SK-N-SH (cell line): ENCODE data around the gene AP5B1. TPM values are rescaled to one million over a fixed set of nuclear protein-coding genes. Genes with fewer than 3 reads are reported as not detected.

Experiments
- CTCF ChIA-PET: fragments of 300-600, 350-600 bp; formaldehyde crosslinking; extraction: SDS; loops from one replicate; lab custom pipeline; 2021; lab: Yijun Ruan, JAX
- POLR2A ChIA-PET: fragments of 350-600 bp; sonication (Branson Sonifier 250); formaldehyde crosslinking; extraction: SDS; loops from one replicate; lab custom pipeline; 2020; ENCODE audit warnings: antibody characterized with exemption, inconsistent platforms; lab: Yijun Ruan, JAX
- DNase-seq: peaks from one replicate; pipeline ENCODE4 v3.0.0; 2012
- H2AFZ ChIP-seq: fragments of 200-600 bp; sonication (generic); 2 replicates; pipeline ENCODE4 v1.8.1; 2016; ENCODE audit warnings: antibody characterized with exemption, mild to moderate bottlenecking, low read depth
- H3F3A ChIP-seq: fragments of 200-600 bp; sonication (generic); replicated peaks from 2 replicates; pipeline ENCODE3; 2016; ENCODE audit warnings: antibody characterized with exemption, mild to moderate bottlenecking; ENCODE audit not compliant: insufficient read depth
- H3K27ac ChIP-seq, 2 experiments: fragments of 200-500 bp in 1 of 2; fragments of 200-600 bp in 1 of 2; sonication (Bioruptor generic) in 1 of 2; sonication (generic), shearing (Covaris generic) in 1 of 2; 2 replicates each; pipeline versions ENCODE4 v1.5.1 to v1.6.1; 2014 to 2016; ENCODE audit warnings: low read depth in 2 of 2, inconsistent platforms in 1 of 2, low read length in 1 of 2, mild to moderate bottlenecking in 1 of 2, mixed read lengths in 1 of 2
- H3K27me3 ChIP-seq: fragments of 200-600 bp; sonication (generic), shearing (Covaris generic); 2 replicates; pipeline ENCODE4 v1.6.1; 2016; ENCODE audit warnings: mixed run types; ENCODE audit not compliant: insufficient read depth
- H3K36me3 ChIP-seq, 2 experiments: fragments of 200-500 bp in 1 of 2; fragments of 200-600 bp in 1 of 2; sonication (Bioruptor generic) in 1 of 2; sonication (generic) in 1 of 2; replicated peaks in 1 of 2; 2 replicates each; pipeline versions ENCODE3 to v1.5.1; 2014 to 2016; ENCODE audit warnings: low read length in 1 of 2, mild to moderate bottlenecking in 1 of 2; ENCODE audit not compliant: insufficient read depth in 2 of 2, control insufficient read depth in 1 of 2
- H3K4me1 ChIP-seq, 2 experiments: fragments of 200-500 bp in 1 of 2; fragments of 200-600 bp in 1 of 2; sonication (Bioruptor generic) in 1 of 2; sonication (generic), shearing (Covaris generic) in 1 of 2; 2 replicates each; pipeline versions ENCODE4 v1.5.1 to v1.6.1; 2014 to 2016; ENCODE audit warnings: low read depth in 1 of 2, low read length in 1 of 2, mixed run types in 1 of 2; ENCODE audit not compliant: insufficient read depth in 2 of 2, control insufficient read depth in 1 of 2
- H3K4me2 ChIP-seq: fragments of 200-600 bp; sonication (generic), shearing (Covaris generic); 2 replicates; pipeline ENCODE4 v1.6.1; 2017; ENCODE audit warnings: mixed run types
- H3K4me3 ChIP-seq, 2 experiments: fragments of 200-500 bp in 1 of 2; fragments of 200-600 bp in 1 of 2; sonication (Bioruptor generic) in 1 of 2; sonication (generic), shearing (Covaris generic) in 1 of 2; 2 replicates each; pipeline versions ENCODE4 v1.5.1 to v1.8.1; 2014 to 2016; ENCODE audit warnings: low read depth in 2 of 2, inconsistent platforms in 1 of 2, low read length in 1 of 2, mild to moderate bottlenecking in 1 of 2, mixed read lengths in 1 of 2, moderate library complexity in 1 of 2
- H3K79me2 ChIP-seq: fragments of 200-600 bp; sonication (generic); 2 replicates; pipeline ENCODE4 v1.8.1; 2017; ENCODE audit warnings: mild to moderate bottlenecking; ENCODE audit not compliant: insufficient read depth
- H3K9ac ChIP-seq: fragments of 200-600 bp; sonication (generic); 2 replicates; pipeline ENCODE4 v1.6.1; 2017; ENCODE audit warnings: mixed run types
- H3K9me2 ChIP-seq: fragments of 200-600 bp; sonication (generic); 2 replicates; pipeline ENCODE4 v1.6.1; 2017; ENCODE audit warnings: mixed run types
- H3K9me3 ChIP-seq: fragments of 200-600 bp; sonication (generic); 2 replicates; pipeline ENCODE4 v1.6.1; 2017; ENCODE audit warnings: mixed run types, mild to moderate bottlenecking, moderate library complexity
- H4K20me1 ChIP-seq: fragments of 200-600 bp; sonication (generic); 2 replicates; pipeline ENCODE4 v1.6.1; 2017; ENCODE audit warnings: mild to moderate bottlenecking, mixed run types; ENCODE audit not compliant: insufficient read depth
- FOXJ3 ChIP-seq: sonication (generic); formaldehyde crosslinking; IDR thresholded peaks from 2 replicates; pipeline ENCODE4 v1.5.1; 2020; ENCODE audit warnings: mild to moderate bottlenecking, missing genetic modification reagents
- FOXM1 ChIP-seq: IDR thresholded peaks from 2 replicates; pipeline ENCODE4 v1.4.0; 2012; ENCODE audit warnings: low read depth, mild to moderate bottlenecking
- GABPA ChIP-seq: IDR thresholded peaks from 2 replicates; pipeline ENCODE4 v1.4.0; 2012; ENCODE audit warnings: low read depth, mild to moderate bottlenecking
- GATA2 ChIP-seq: sonication (generic); formaldehyde crosslinking; IDR thresholded peaks from 2 replicates; pipeline ENCODE4 v1.5.0; 2020; ENCODE audit warnings: mild to moderate bottlenecking, missing genetic modification reagents
- MEF2A ChIP-seq: IDR thresholded peaks from 2 replicates; pipeline ENCODE4 v1.4.0; 2012; ENCODE audit warnings: low read depth, borderline replicate concordance
- MXI1 ChIP-seq: IDR thresholded peaks from 2 replicates; pipeline ENCODE4 v1.6.1; 2012; ENCODE audit warnings: mild to moderate bottlenecking, low read depth, low read length, improper control_type of control experiment
- NFIC ChIP-seq: IDR thresholded peaks from 2 replicates; pipeline ENCODE4 v1.4.0; 2012; ENCODE audit warnings: borderline replicate concordance
- RAD21 ChIP-seq: IDR thresholded peaks from 2 replicates; pipeline ENCODE4 v1.6.1; 2012; ENCODE audit warnings: mild to moderate bottlenecking, low read length
- RCOR1 ChIP-seq: fragments of 150-350 bp; IDR thresholded peaks from 2 replicates; pipeline ENCODE4 v1.6.1; 2017; ENCODE audit warnings: antibody characterized with exemption, low read length
- RFX5 ChIP-seq: IDR thresholded peaks from 2 replicates; pipeline ENCODE4 v1.6.1; 2012; ENCODE audit warnings: mild to moderate bottlenecking, improper control_type of control experiment, low read length
- TAF1 ChIP-seq: IDR thresholded peaks from 2 replicates; pipeline ENCODE4 v1.6.1; 2012; ENCODE audit warnings: low read depth, mild to moderate bottlenecking, low read length, moderate library complexity, borderline replicate concordance
- YY1 ChIP-seq: IDR thresholded peaks from 2 replicates; pipeline ENCODE4 v1.4.0; 2012; ENCODE audit warnings: low read depth, mild to moderate bottlenecking
- WGBS: methylation state at CpG from one replicate; pipeline ENCODE4 v1.1.6; 2017; ENCODE audit warnings: low lambda C conversion rate; 5-methylcytosine and 5-hydroxymethylcytosine counted together
- polyA plus RNA-seq, 3 experiments: library from polyadenylated mRNA; depleted of rRNA; stranded (reverse); fragments of >200 nt; gene quantifications; 2 replicates each; pipeline ENCODE4 v1.2.3, GENCODE V29; 2012
- TF ChIP-seq, protein P1 (sequence below): fragments of 200-600 bp; sonication (generic); IDR thresholded peaks from 2 replicates; pipeline ENCODE4 v1.6.1; 2017; ENCODE audit warnings: antibody characterized with exemption, mild to moderate bottlenecking, moderate library complexity
- TF ChIP-seq, protein P2 (sequence below): IDR thresholded peaks from 2 replicates; pipeline ENCODE4; 2012
- TF ChIP-seq, protein P3 (sequence below): IDR thresholded peaks from 2 replicates; pipeline ENCODE4 v1.4.0; 2012; ENCODE audit warnings: low read depth, borderline replicate concordance
- TF ChIP-seq, protein P4 (sequence below): IDR thresholded peaks from 2 replicates; pipeline ENCODE4 v1.6.1; 2012; ENCODE audit warnings: mild to moderate bottlenecking, low read depth, low read length, moderate library complexity
- TF ChIP-seq, protein P5 (sequence below): IDR thresholded peaks from 2 replicates; pipeline ENCODE4 v1.4.0; 2012; ENCODE audit warnings: low read depth
- TF ChIP-seq, protein P6 (sequence below): fragments of 150-350 bp; IDR thresholded peaks from 2 replicates; pipeline ENCODE4 v1.6.1; 2016; ENCODE audit warnings: mild to moderate bottlenecking, low read depth, low read length

AP5B1 gene, protein sequence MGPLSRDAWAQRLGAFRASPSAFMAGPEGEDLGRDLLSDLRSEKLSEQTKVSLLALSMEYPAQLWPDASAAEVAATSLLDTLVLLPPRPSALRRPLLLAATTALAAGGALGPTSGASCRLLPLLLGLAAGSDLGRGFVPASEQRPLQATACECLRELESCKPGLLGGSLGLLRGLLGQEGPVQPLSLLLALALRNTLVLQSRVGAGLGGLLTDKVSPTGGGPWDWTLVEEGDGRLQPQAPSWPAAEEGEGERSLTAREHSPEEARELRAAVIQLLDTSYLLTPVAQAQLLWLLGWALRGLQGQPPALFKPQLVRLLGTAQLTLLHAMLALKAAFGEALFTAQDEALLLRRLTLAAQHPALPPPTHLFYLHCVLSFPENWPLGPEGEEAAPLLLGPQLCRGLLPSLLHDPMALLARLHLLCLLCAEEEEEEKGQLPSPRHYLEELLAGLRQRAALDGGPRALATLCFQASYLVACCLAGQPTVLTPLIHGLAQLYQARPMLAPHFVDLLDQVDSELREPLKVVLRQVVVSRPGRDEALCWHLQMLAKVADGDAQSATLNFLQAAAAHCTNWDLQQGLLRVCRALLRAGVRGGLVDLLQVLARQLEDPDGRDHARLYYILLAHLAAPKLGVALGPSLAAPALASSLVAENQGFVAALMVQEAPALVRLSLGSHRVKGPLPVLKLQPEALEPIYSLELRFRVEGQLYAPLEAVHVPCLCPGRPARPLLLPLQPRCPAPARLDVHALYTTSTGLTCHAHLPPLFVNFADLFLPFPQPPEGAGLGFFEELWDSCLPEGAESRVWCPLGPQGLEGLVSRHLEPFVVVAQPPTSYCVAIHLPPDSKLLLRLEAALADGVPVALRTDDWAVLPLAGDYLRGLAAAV
- polyA plus RNA-seq (2012; rRNA removed) = 3.8 and 4.6 TPM in 2 replicates
- polyA plus RNA-seq (2012; cell fraction: cytosol; rRNA removed) = 1.2 and 2.0 TPM in 2 replicates
- 11.6 and 11.7 TPM in 2 replicates for polyA plus RNA-seq (2012; cell fraction: nucleus; rRNA removed)

DNA sequence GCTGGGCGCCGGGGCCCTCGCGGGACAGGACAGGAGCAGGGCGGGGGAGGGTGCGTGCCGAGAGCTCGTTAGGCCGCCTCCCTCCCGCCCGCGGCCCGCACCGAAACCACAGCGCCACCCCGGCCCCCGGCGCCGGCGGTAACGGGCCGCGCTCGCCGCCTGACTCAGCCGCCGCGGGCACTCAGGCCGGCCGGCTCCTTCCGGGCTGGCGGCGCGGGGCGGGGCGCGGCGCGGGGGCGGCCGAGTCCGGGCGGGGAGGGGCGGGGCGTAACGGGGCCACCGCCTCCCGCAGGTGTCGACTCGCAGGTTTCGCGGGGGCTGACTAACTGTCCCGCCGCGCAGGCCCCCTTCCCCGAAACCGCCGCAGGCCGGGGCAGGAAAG lies at the start of gene AP5B1:
AP5B1 (minus strand) TSS at position 207 of the 382 bp plus-strand sequence. CDS start 385 bp downstream, outside the sequence.
- Histone ChIP-seq H3K4me1 (peaks cover 0 to 13% of the 10 kb centered on the region in 2 experiments; a peak in 1 of 4 replicates), H2AFZ (peak within 1 kb of the TSS; percentile 56), H3K9me2 (no peaks in the 10 kb centered on the region), H3K9ac (peak within 1 kb of the TSS; percentile 88), H3K4me2 (peak within 1 kb of the TSS; percentile 95), H3F3A (peaks cover 12% of the 10 kb centered on the region), H3K4me3 (peak within 1 kb of the TSS; percentile 62 to 70), H3K27ac (peak within 1 kb of the TSS; percentile 35 to 50; a peak in 3 of 4 replicates), H3K36me3 (peaks cover 0 to 12% of the 10 kb centered on the region in 2 experiments), H4K20me1 (peaks cover 6% of the 10 kb centered on the region; the same call in 1 of the 2 replicates), H3K27me3 (peaks cover 7% of the 10 kb centered on the region; the same call in 1 of the 2 replicates), H3K79me2 (peaks cover 15% of the 10 kb centered on the region; the same call in 1 of the 2 replicates), H3K9me3 (no peaks in the 10 kb centered on the region)
- no CpG with 5 or more reads among the region's 59 CpGs for WGBS
- CTCF ChIA-PET = interaction anchor here (0.8 to 8.6 kb wide), 23 partner anchors 10 to 1500 kb away, joined by 3 to 152 read pairs (median 10); partner anchors contain the start of genes FIBP, KAT5, MUS81 and RNASEH2C
- TF ChIP-seq MXI1 (no peak), TAF1 (no peak), RCOR1 (no peak), YY1 (no peak), MEF2A (no peak), GATA2 (CRISPR knock-in tag) (no peak), RAD21 (no peak), RFX5 (no peak), GABPA (no peak), FOXJ3 (CRISPR knock-in tag) (no peak), FOXM1 (no peak), NFIC (no peak)
- TF ChIP-seq, protein P1, sequence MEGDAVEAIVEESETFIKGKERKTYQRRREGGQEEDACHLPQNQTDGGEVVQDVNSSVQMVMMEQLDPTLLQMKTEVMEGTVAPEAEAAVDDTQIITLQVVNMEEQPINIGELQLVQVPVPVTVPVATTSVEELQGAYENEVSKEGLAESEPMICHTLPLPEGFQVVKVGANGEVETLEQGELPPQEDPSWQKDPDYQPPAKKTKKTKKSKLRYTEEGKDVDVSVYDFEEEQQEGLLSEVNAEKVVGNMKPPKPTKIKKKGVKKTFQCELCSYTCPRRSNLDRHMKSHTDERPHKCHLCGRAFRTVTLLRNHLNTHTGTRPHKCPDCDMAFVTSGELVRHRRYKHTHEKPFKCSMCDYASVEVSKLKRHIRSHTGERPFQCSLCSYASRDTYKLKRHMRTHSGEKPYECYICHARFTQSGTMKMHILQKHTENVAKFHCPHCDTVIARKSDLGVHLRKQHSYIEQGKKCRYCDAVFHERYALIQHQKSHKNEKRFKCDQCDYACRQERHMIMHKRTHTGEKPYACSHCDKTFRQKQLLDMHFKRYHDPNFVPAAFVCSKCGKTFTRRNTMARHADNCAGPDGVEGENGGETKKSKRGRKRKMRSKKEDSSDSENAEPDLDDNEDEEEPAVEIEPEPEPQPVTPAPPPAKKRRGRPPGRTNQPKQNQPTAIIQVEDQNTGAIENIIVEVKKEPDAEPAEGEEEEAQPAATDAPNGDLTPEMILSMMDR = no peak
- TF ChIP-seq, protein P2, sequence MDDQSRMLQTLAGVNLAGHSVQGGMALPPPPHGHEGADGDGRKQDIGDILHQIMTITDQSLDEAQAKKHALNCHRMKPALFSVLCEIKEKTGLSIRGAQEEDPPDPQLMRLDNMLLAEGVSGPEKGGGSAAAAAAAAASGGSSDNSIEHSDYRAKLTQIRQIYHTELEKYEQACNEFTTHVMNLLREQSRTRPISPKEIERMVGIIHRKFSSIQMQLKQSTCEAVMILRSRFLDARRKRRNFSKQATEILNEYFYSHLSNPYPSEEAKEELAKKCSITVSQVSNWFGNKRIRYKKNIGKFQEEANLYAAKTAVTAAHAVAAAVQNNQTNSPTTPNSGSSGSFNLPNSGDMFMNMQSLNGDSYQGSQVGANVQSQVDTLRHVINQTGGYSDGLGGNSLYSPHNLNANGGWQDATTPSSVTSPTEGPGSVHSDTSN = no peak
- TF ChIP-seq, protein P3, sequence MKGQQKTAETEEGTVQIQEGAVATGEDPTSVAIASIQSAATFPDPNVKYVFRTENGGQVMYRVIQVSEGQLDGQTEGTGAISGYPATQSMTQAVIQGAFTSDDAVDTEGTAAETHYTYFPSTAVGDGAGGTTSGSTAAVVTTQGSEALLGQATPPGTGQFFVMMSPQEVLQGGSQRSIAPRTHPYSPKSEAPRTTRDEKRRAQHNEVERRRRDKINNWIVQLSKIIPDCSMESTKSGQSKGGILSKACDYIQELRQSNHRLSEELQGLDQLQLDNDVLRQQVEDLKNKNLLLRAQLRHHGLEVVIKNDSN = no peak
- TF ChIP-seq, protein P4, sequence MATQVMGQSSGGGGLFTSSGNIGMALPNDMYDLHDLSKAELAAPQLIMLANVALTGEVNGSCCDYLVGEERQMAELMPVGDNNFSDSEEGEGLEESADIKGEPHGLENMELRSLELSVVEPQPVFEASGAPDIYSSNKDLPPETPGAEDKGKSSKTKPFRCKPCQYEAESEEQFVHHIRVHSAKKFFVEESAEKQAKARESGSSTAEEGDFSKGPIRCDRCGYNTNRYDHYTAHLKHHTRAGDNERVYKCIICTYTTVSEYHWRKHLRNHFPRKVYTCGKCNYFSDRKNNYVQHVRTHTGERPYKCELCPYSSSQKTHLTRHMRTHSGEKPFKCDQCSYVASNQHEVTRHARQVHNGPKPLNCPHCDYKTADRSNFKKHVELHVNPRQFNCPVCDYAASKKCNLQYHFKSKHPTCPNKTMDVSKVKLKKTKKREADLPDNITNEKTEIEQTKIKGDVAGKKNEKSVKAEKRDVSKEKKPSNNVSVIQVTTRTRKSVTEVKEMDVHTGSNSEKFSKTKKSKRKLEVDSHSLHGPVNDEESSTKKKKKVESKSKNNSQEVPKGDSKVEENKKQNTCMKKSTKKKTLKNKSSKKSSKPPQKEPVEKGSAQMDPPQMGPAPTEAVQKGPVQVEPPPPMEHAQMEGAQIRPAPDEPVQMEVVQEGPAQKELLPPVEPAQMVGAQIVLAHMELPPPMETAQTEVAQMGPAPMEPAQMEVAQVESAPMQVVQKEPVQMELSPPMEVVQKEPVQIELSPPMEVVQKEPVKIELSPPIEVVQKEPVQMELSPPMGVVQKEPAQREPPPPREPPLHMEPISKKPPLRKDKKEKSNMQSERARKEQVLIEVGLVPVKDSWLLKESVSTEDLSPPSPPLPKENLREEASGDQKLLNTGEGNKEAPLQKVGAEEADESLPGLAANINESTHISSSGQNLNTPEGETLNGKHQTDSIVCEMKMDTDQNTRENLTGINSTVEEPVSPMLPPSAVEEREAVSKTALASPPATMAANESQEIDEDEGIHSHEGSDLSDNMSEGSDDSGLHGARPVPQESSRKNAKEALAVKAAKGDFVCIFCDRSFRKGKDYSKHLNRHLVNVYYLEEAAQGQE = no peak
- TF ChIP-seq, protein P5, sequence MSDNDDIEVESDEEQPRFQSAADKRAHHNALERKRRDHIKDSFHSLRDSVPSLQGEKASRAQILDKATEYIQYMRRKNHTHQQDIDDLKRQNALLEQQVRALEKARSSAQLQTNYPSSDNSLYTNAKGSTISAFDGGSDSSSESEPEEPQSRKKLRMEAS = no peak
- TF ChIP-seq, protein P6, sequence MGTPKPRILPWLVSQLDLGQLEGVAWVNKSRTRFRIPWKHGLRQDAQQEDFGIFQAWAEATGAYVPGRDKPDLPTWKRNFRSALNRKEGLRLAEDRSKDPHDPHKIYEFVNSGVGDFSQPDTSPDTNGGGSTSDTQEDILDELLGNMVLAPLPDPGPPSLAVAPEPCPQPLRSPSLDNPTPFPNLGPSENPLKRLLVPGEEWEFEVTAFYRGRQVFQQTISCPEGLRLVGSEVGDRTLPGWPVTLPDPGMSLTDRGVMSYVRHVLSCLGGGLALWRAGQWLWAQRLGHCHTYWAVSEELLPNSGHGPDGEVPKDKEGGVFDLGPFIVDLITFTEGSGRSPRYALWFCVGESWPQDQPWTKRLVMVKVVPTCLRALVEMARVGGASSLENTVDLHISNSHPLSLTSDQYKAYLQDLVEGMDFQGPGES = no peak
- DNase-seq = peak; percentile 87
- POLR2A ChIA-PET = interaction anchor here (1.2 to 1.6 kb wide), 2 partner anchors 60 to 69 kb away, joined by 5 to 6 read pairs; partner anchors contain the start of gene RNASEH2C
